Measurements from ENCODE around the gene EFCAB12. TPM values are rescaled to one million over a fixed set of nuclear protein-coding genes. Genes with fewer than 3 reads are reported as not detected.
A peak's percentile ranks its signal among the peaks of the same experiment; 100 is the strongest.
"Not testable (repeated sequence)": the region's sequence is repeated elsewhere in the genome, so short reads cannot be mapped to it uniquely, and the experiment has no call there.

EFCAB12 gene
- total RNA-seq, 1 experiment from 2014 or later = not detected

DNA sequence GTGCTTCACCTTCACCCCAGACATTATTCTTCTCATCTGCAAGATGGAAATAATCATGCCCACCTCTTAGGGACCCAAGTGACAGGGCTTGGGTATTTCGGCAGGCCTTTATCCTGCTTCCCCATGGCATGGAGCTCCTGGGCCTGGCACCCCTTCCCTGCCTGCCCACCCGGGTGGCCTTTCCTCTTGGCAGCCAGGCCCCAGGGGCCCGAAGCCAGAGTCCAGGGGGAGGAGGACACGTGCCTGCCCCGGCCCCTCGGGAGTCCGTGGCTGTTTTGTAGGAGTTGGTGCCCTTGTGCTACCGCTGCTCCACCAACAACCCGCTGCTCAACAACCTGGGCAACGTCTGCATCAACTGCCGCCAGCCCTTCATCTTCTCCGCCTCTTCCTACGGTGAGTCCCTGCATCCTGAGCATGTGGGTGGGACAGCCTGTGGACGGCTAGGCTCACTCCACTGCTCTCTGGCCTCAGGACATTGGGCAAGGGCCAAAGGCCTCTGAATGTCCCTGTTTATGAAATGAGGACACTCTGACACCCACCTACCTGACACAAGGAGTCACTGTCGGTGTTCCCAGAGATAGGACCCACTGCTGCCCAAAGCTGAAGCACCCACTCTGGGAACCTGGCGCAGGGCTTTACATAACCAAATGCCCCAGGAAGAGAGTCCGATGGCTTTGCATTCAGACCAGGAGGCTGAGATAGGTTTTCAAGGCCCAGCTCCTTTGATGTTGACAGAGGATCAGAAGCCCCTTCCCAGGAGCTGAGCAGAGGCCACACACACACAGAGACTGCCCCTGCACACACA, 34.5 kb downstream of the EFCAB12 start:
- DNase-seq (ENCODE audit: low read depth) = not testable (repeated sequence)

DNA sequence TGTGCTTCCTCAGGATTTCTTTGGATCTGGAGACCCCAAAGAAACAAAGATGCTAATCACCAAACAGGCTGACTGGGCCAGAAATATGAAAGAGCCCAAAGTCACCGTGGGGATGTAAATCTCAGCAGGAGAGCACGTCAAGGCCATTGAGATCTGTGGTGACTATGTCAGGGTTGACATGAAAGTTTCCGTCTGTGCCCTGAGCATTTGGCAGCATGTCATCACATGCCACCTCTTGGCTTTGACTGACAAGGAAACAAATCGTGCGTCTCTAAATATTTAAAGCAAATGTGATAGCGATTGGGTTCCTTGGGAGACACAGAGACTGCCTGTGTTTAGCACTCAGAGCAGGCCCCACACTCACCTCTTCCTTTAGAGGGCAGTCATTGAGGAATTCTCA, 35.2 kb downstream of the EFCAB12 start:
- no peak for DNase-seq (ENCODE audit: low read depth)

DNA sequence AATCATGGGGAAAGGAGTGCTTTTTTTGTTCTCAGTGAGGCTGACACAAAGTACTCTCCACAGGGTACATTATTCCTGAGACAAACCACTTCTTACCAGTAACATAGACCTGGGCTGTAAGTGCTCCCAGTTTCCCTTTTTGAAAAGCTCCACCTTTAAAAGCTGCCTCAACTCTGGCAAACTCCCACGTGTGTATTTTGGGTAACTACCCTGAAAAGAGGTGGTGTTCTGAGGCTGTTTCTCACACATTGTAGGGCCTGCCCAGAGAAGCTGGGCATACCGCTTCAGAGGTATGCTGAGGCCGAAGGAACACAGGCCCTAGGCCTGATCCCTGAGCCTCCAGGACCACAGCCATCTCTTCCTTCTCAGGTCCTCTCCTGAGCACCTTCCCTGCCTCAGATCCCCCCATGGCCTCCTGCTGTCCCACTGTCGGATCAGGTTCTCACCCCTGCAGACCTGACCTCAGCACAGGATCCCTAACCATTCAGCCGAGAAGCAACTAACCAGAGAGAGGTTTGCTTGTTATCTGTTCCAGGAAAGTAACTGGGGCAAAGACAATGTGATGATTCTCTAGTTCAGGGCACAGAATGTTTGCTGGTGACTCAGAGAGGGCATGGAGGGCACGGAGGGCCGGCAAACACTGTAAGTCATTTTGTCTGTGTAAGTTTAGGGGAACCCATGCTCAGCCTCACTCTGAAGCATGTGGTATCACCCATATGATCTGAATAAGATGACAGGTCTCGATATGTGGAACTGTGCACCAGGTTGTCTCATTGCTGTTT, 36.1 kb downstream of the EFCAB12 start:
- DNase-seq (ENCODE audit: low read depth) = not testable (repeated sequence)

DNA sequence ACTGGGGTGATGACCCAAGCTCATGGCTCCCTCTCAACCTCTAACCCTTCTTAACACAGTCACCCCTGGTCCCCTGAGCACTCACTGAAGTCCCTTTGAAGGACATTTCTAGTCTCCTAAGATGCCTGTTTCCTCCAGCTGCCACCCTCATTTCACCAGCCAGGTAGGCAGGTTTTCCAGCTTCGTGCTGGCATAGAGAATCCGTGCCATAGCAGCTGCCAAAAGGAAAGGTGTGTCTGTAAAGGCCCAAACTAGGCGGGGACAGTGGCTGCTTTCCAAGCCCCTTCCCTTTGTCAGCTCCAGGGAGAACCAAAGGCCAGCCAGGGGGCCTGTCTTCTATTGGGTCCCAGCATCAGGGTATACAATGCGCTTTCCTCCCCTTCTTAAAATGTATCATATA, 36.9 kb downstream of the EFCAB12 start:
- DNase-seq (ENCODE audit: low read depth) = not testable (repeated sequence)

DNA sequence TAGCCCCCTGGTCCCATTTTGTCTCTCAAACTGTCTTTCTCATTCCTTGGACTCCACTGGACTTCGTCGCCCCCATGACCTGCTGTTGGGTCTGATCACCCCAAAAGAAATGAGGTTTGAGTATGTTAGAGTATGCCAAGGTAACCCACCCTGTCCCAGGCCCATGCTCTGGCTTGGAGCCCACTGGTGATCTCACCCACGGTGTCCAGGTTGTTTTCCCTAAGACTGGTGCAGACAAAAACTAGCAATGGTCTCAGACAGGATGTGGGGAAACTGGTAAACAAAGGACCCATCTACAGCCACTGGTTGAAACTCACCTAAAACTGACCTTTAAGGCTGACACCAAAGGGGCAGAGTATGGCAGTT, 38.9 kb downstream of the EFCAB12 start:
- no peak for DNase-seq (ENCODE audit: low read depth)

DNA sequence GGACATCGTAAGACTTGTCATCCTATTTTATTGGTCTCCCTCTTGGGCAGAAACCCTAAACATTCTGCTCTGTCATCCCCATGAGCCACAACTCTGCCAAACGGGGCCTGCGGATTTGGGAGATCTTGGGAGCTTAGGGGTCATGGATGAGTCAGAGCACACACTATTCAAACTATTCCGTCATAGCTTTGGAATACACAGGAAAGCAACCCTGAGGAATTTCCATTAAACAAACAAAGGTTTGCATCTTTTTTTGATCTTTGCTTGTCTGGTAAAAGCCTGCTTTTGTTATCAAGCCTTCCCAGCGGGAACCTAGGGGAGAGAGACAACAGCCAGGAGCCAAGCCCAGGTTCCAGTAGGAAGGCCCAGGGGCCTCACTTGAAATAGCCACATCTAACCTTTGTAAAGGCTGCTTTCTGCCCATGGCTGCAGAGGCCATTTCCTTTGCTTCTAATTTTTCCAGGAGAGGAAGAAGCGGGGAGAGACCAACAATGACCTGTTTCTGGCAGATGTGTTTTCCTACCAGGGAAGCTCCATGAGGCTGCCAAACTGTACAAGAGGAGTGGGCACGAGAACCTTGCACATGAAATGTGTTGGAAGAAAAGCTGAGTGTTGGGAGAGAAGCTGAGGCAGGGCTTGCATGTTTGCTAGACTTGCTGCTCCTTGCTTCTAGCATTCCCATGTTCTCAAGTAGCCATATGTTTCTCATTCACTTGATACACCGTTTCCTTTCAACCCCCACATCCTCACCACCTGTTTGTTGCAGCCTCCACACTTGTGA, 39.5 kb downstream of the EFCAB12 start:
- DNase-seq (ENCODE audit: low read depth) = peak; percentile 50

DNA sequence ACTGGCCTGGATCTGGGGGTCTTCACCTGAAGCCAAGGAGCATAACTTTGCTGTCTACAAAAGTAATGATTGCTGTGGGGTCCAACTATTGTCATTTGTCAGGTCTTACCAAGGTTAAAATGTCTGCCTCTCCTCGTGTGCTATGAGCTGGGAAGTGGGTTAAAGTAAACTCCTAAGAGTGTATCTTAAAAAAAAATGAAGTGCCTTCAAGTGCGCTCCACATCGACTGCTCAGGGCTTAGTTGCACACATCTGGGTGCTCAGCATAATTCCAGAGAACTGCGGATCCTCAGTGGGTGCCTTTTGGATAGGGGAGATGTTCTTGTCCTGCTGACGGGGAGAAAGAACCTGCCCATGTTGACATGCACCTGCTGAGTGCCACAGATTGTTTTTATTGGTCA, 40.9 kb downstream of the EFCAB12 start:
- DNase-seq (ENCODE audit: low read depth) = no peak

DNA sequence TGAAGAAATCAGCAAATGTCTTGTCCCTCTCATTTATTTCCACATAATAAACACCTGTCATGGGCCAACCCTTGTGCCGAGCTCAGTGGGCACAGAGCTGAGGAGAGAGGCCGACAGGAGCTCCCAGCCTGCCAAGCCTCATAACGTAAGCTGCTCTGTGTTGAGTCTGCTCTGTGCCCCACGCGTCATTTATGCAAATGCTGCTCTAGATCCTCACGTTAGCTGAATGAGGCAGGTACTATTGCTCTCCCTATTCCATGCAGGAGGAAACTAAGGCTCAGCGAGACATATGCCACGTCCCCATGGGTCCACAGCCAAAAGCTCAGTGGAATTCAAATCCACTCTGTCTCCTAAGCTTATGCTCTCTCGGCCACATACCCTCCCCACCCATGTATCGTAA, 41.5 kb downstream of the EFCAB12 start:
- no peak for DNase-seq (ENCODE audit: low read depth)

DNA sequence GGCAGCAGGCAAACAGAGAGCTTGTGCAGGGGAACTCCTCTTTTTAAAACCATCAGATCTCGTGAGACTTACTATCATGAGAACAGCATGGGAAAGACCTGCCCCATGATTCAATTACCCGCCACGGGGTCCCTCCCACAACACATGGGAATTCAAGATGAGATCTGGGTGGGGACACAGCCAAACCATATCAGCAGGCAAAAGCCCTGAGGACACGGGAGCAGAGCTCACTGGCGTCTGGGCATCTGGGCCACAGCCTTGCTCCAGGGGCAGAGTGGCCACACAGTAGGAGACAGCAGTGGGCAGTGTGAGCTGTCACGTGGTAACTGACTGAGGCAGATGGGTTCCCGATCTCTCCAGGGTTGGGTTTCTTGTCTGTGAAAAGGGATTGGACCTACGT, 42.9 kb downstream of the EFCAB12 start:
- DNase-seq (ENCODE audit: low read depth) = not testable (repeated sequence)

DNA sequence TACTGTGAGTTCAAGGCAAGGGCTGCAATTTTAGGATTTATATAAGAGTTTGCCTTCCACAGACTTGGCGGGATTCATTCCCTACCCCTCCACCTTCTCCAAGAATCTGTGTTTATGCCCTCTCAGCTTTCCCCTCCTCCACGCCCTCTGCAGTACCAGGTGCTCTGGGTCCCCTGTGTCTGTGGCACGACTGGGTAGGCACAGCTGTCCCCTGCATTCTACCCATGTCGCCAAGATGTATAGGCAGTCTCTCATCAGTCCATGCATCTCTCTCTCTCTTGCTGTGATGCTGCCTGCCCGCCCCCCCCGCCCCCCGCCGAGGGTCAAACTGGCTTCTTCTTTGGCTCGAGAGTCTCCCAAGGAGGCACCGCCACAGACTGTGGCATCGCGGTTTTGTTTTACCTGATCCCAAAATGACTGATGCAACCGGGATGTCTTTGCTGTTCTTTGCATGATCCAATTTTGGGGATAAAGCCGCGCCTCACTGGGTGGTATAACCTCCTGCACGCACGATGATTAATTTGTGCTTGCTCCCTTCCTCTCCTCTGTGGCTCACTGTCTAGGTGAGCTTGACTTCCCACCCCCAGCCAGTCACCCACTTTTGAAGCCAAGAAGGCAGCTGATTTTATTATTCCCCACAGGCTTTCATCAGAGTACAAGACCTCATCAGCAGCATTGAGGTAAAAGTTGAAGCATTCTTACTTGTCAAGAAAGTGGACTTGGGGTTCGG, 43.7 kb downstream of the EFCAB12 start:
- DNase-seq (ENCODE audit: low read depth) = no peak

DNA sequence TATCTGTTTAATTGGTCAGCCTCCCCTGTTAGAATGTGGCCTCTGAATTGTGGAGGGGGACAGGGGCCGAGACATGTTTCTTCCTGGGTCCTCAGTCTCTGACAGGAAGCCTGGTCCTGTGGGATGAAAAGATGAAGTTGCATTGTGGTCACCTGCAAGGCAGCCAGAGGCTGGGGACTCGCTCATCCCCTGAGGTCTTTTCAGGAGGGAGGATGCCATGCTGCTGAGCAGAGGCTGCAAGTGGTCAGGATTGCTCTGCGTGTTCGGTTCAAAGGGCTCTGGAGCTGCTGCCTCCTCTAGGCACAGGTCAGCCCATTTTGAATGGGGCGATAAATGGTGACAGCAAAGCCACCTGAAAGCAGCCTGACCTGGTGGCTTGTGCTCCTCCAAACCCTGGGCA, 44.3 kb downstream of the EFCAB12 start:
- not testable (repeated sequence) for DNase-seq (ENCODE audit: low read depth)

DNA sequence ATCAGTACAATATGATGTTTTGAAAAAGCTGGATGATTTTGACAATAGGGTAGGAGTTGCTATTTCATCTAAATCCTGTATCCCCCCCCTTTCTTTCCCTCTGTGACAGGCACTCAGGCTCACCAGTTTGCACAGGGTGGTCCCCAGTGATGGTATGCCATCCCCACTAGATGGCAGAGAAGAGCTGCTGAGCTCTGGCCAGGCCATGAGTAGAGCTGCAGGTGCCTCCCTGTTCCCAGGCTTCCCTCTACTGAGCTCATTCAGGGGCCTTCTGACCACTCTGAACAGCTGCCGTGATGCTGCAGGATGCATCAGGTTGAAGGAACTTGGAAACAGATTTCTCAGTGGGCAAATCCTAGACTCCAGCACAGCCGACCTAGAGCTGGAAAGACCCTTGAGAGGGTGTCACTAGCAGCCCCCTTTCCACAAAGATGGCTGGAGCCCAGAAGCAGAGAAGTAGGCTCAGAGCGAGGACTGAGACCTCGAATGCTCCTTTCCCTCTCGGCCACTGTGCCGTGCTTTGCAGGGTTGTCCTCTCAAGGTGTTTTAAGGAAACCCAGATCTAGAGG, 45.1 kb downstream of the EFCAB12 start:
- peak; percentile 81 for DNase-seq (ENCODE audit: low read depth)

DNA sequence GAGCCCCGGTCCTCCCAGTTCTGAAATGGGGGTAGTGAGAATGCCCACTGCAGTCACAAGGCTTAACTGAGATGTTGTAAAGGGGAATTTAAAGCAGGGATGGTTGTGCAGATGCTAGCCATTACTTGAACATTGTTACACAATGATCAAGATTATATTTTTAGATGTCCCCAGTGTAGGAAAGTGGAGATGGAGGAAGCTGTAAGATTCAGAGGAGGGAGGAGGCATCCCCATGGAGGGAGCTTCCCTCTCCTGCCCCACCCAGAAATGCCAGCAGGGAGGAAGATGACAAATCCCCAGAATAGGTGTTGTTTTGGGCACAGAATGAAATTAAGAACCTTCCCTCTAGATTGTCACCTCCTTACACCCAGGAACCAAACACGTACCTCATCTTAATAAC, 46.1 kb downstream of the EFCAB12 start:
- no peak for DNase-seq (ENCODE audit: low read depth)

DNA sequence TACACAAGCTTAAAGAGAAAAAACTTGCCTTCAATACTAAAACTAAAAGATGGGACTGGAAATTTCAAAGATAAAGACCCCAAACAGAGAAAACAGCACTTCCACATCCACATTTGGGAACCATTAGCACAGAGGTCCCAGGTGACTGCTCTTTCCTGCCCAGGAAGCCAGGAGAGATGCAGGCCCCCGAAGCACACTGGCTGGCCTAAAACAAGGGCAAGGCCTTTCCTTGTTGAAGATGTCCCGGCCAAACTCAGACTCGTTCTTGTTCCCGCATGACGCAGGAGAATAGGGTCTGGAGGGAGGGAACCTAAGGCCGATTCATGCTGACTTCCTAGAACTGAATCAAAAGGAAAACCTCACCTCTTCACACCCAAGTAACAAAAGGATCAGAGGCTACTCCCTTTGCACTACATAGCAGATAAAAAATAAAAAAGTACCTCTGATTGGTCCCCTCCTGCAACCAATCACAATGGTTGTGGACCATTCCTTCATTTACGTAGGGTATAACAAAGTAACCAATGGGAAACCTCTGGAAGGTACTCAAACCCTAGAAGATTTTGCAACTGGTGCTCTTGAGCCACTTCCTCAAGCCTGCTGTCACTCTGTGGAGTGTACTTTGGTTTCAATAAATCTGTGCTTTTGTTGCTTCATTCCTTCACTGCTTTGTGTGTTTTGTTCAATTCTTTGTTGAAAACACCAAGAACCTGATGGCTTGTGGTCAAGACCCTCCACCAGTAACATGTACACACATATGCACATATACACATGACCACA, 48.7 kb downstream of the EFCAB12 start:
- DNase-seq (ENCODE audit: low read depth) = no peak

DNA sequence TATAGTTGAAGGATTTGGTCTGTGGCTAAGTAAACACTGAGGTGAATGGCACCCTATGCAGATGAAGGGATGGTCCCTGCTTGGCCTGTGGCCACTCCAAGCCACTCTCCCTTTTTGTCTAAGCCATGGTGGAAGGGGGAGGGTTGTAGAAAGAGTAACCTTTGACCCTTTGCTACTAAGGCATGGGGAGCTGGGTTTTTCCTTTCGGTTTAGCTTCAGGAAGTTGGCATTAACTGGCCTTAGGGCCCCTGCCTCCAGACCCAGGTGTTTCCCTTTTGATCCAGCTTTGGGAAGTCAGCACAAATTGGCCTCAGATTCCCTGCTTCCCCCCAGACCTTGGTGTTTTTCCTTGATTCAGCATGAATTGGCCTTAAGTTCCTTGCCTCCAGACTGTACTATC, 49.5 kb downstream of the EFCAB12 start:
- DNase-seq (ENCODE audit: low read depth) = no peak

DNA sequence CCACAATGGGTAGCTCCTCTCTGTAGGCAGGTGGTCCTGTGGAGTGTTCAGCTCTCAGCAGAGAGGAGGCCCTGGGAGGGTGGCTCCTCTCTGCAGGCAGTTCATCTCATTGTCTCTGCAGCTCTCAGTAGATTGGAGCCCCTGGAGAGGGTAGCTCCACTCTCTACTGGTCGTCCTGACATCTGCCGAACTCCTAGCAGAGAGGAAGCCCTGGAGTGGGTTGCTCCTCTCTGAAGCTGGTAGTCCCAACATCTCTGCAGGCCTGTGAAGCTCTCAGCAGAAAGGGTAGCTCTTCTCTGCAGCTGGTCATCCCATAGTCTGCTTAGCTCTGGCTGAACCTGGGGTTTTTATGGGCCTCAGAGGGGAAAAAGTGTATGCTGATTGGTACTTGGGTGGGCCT, 50.8 kb downstream of the EFCAB12 start:
- no peak for DNase-seq (ENCODE audit: low read depth)

DNA sequence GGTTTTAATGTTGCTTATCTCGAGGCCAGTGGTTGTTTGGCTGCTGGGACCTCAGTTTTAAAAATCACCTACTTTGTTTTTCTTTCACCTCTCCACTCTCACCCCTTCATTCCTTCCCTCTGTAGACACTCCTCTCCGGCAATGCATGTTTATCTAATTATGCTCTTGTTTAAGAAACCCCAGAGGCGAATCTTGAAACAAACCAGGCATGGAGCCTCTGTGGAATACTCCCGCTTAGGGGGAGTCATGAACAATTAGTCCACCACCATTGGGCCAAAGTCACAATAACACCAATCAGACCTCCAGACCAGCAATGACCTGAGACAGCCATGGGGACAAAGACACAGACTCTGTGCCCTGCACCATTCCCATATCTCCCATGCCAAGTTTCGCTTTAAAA, 53.3 kb downstream of the EFCAB12 start:
- DNase-seq (ENCODE audit: low read depth) = no peak

DNA sequence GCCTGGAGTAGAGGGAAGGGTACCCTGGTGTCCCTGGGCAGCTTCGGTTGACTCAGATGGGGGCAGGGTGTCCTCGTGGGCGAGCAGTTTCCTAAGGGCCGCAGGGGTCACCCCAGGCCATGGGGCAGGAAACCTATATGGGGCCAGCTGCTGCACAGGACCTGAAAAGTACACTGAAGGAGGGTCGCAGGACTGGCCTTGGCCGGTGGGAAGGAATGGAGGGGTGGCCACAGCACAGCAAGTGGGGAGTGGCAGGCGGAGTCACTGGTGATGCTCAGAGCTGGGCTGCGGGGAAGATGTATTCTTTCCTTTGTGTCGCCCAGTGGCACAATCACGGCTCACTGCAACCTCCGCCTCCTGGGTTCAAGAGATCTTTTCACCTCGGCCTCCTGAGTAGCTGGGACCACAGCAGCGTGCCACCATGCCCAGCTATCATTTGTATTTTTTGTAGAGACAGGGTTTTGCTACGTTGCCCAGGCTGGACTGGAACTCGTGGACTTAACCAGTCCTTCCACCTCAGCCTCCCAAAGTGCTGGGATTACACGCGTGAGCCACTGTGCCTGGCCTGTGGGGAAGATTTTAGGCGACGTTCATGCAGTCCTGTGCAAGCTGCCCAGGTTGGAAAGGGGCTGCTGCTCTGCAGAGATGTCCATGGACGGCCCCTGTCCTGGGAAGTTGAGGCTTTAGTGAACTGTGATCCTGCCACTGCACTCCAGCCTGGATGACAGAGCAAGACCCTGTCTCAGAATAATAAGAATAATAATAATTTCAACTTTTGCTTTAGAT, 57.2 kb downstream of the EFCAB12 start:
- DNase-seq (ENCODE audit: low read depth) = no peak

DNA sequence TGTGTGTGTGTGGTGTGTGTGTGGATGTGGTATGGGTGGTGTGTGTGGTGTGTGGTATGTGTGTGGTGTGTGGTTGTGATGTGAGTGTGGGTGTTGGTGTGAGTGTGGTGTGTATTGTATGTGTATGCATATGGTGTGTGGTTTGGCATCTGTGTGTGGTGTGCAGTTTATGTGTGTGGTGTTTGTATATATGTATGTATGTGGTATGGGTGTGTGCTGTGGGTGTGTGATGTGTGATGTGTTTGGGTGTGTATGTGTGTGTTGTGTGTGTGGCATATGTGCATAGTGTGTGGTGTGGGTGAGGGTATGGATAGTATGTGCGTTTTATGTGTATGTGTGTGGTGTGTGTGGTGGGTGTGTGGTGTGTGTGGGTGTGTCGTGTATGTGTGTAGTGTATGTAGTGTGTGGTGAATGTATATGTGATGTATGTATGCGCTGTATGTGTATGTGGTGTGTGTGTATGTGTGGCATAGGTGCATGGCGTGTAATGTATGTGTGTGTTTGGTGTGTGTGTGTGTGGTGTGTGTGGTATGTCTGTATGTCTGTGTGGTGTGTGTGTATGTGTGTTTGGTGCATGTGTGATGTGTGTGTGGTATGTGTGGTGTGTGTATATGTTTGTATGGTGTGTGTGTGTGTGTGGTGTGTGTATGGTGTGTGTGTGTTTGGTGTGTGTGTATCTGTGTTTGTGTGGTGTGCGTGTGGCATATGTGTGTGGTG, 58.0 kb downstream of the EFCAB12 start:
- no peak for DNase-seq (ENCODE audit: low read depth)

All from Daoy (cell line).